ENCODE data around the gene ZNF609.

- TF ChIP-seq EZH2 (IDR thresholded peaks at IDR 0.05) = no peak
- TF ChIP-seq POLR2AphosphoS5 (IDR thresholded peaks at IDR 0.05; ENCODE audit: borderline replicate concordance, low read depth, low read length) = no peak
Observed at GRCh38 chr15:64713592-64713991, 253.2 kb downstream of the ZNF609 start.

All from SK-N-MC (cell line).